A673 (cell line): ENCODE measurements around the gene PYGO2. TPM values are rescaled to one million over a fixed set of nuclear protein-coding genes. Genes with fewer than 3 reads are reported as not detected.

ENCODE experiments used
- BruUV-seq: library from RNA; stranded (reverse); fragments of 400-500 nt; replicated peaks from 2 replicates; lab custom pipeline; 2021; lab: Mats Ljungman, UMichigan
- CTCF ChIA-PET: fragments of 300-600 bp; sonication (Branson Sonifier 250); formaldehyde crosslinking; loops from one replicate; lab custom pipeline; 2022; ENCODE audit warnings: antibody characterized with exemption; lab: Charles Lee
- POLR2A ChIA-PET: fragments of 300-600 bp; sonication (Branson Sonifier 250); formaldehyde crosslinking; loops from one replicate; lab custom pipeline; 2022; ENCODE audit warnings: antibody characterized with exemption; ENCODE audit not compliant: low non-redundant PET; lab: Charles Lee
- DNase-seq: peaks from one replicate; pipeline ENCODE4 v3.0.0-alpha.2; 2015; ENCODE audit warnings: low spot score
- H3K27ac ChIP-seq: fragments of 200-600 bp; sonication (generic); 2 replicates; pipeline ENCODE4 v1.5.1; 2016; ENCODE audit warnings: mixed run types, low read depth, mild to moderate bottlenecking, mixed read lengths, antibody characterized with exemption, low read length; ENCODE audit not compliant: poor library complexity, severe bottlenecking
- H3K27me3 ChIP-seq: fragments of 200-600 bp; sonication (generic); replicated peaks from 2 replicates; pipeline ENCODE4 v1.6.1; 2017; ENCODE audit warnings: mixed run types, low read depth, mild to moderate bottlenecking, mixed read lengths, antibody characterized with exemption, low read length; ENCODE audit not compliant: insufficient read depth, poor library complexity
- H3K36me3 ChIP-seq: fragments of 200-600 bp; sonication (generic); 2 replicates; pipeline ENCODE4 v1.6.1; 2016; ENCODE audit warnings: mixed run types, mild to moderate bottlenecking, mixed read lengths, antibody characterized with exemption, low read length; ENCODE audit not compliant: insufficient read depth, poor library complexity, severe bottlenecking
- H3K4me1 ChIP-seq: fragments of 200-600 bp; sonication (generic); 2 replicates; pipeline ENCODE4 v1.6.1; 2017; ENCODE audit warnings: mixed run types, mild to moderate bottlenecking, mixed read lengths, antibody characterized with exemption, low read length; ENCODE audit not compliant: insufficient read depth, poor library complexity, severe bottlenecking
- H3K4me3 ChIP-seq: fragments of 200-600 bp; sonication (generic); 2 replicates; pipeline ENCODE4 v1.5.1; 2016; ENCODE audit warnings: low read depth, mixed run types, mild to moderate bottlenecking, mixed read lengths, low read length; ENCODE audit not compliant: poor library complexity, severe bottlenecking
- H3K9me3 ChIP-seq: fragments of 200-600 bp; sonication (generic); 2 replicates; pipeline ENCODE4 v1.6.1; 2016; ENCODE audit warnings: mixed run types, low read depth, mild to moderate bottlenecking, mixed read lengths, antibody characterized with exemption, low read length; ENCODE audit not compliant: poor library complexity, severe bottlenecking
- EZH2 ChIP-seq: fragments of 200-600 bp; sonication (generic); IDR thresholded peaks from 2 replicates; pipeline ENCODE4 v1.6.1; 2017; ENCODE audit warnings: borderline replicate concordance, low read depth, mild to moderate bottlenecking, mixed read lengths, antibody characterized with exemption, low read length; ENCODE audit not compliant: poor library complexity, severe bottlenecking
- intact Hi-C: fragments of 100-400 bp; cut with micrococcal nuclease; formaldehyde crosslinking; loops from one replicate; pipeline ENCODE4 v1.10.0; 2022; ENCODE audit not compliant: unreplicated experiment
- total RNA-seq: library from RNA; stranded (reverse); gene quantifications from 2 replicates; pipeline ENCODE4 v1.2.3, GENCODE V29; 2021
- TF ChIP-seq, protein P1 (sequence below): fragments of 300-800, 200-600 bp; sonication (generic); conservative IDR thresholded peaks from 2 replicates; pipeline ENCODE4 v1.5.1; 2017; ENCODE audit warnings: low read depth, mild to moderate bottlenecking, antibody characterized with exemption, low read length, moderate library complexity, mixed read lengths

The PYGO2 gene
- total RNA-seq, 1 experiment from 2014 or later, result 48.5 TPM

DNA sequence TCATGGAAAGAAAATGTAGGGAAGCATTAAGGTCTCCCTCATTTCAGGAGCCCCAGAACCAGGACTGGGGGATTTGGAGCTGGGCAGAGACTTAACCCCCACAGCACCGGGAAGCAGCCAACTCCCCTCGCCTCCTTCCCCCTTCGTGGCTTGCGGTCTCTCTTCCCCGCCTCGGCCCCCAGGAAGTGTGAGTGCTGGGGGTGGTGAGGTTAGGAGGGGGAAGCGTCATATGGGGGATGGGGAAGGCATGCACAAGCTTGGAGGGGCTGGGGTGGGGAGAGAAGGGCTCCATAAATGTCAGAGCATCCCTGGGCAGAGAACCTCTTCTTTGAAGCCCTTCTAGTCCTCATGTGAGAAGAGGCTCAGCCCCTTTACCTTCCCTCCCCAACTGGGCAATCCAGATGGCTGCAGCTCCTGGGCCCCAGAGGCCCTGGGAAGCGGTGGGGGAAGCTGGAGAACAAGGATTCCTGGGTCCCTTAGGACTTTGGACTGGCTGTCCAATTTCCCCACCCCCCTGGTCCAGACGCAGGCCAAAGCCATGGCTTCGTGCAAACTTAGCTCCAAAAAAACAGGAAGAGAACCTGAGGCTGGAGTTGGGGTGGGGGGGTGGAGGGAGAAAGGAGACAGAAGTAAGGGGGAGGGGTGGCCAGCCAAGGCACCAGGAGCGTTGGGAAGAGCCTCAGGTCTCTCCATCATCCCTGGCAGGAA is 48.8 kb upstream of the PYGO2 start:
- ChIA-PET POLR2A (interaction anchor here (0.7 kb wide), 2 partner anchors 17 to 850 kb away, joined by 3 to 4 read pairs; partner anchors contain the start of gene LENEP), CTCF (no interaction called here)
- peaks cover 9% of the 10 kb centered on the region for H3K36me3 ChIP-seq
- no peak overlapping the region for H3K27ac ChIP-seq
- H3K4me1 ChIP-seq, result peaks cover 8% of the 10 kb centered on the region
- DNase-seq, result no peak
- BruUV-seq, result no TSS peak
- TF ChIP-seq, protein P1, sequence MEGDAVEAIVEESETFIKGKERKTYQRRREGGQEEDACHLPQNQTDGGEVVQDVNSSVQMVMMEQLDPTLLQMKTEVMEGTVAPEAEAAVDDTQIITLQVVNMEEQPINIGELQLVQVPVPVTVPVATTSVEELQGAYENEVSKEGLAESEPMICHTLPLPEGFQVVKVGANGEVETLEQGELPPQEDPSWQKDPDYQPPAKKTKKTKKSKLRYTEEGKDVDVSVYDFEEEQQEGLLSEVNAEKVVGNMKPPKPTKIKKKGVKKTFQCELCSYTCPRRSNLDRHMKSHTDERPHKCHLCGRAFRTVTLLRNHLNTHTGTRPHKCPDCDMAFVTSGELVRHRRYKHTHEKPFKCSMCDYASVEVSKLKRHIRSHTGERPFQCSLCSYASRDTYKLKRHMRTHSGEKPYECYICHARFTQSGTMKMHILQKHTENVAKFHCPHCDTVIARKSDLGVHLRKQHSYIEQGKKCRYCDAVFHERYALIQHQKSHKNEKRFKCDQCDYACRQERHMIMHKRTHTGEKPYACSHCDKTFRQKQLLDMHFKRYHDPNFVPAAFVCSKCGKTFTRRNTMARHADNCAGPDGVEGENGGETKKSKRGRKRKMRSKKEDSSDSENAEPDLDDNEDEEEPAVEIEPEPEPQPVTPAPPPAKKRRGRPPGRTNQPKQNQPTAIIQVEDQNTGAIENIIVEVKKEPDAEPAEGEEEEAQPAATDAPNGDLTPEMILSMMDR, result no peak
- no peak for TF ChIP-seq EZH2
- intact Hi-C loops, result no loop called here
- no peak overlapping the region for H3K4me3 ChIP-seq
- no peaks in the 10 kb centered on the region for H3K27me3 ChIP-seq
- no peaks in the 10 kb centered on the region for H3K9me3 ChIP-seq

DNA sequence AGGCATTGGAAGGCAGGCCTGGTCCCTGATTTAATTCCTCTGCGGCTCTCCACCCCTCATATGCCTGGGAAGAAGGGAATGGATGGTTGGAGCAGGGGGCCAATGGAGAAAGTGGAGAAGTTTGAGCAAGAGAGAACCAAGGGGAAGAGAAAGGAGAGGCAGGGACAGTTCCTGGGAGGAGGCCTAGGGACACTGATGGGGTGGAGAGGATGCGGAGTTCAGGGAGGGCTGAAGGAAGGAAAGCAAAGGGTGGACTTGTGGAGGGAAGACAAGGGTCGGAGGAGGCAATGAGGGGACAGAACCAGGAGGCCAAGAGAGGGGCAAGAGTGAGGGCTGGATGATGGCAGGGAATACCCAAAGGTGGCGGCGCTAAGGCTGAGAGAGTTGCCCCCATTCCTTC is 48.2 kb upstream of the PYGO2 start:
- DNase-seq, result no peak
- H3K36me3 ChIP-seq, result peaks cover 4% of the 10 kb centered on the region
- BruUV-seq, result no TSS peak
- intact Hi-C loops, result no loop called here
- no peak overlapping the region for H3K27ac ChIP-seq
- no peaks in the 10 kb centered on the region for H3K27me3 ChIP-seq
- POLR2A ChIA-PET, result no interaction called here
- no peak overlapping the region for H3K4me3 ChIP-seq
- no peak for TF ChIP-seq EZH2
- TF ChIP-seq, protein P1, result no peak
- CTCF ChIA-PET, result no interaction called here
- peaks cover 14% of the 10 kb centered on the region for H3K4me1 ChIP-seq
- H3K9me3 ChIP-seq, result no peaks in the 10 kb centered on the region

DNA sequence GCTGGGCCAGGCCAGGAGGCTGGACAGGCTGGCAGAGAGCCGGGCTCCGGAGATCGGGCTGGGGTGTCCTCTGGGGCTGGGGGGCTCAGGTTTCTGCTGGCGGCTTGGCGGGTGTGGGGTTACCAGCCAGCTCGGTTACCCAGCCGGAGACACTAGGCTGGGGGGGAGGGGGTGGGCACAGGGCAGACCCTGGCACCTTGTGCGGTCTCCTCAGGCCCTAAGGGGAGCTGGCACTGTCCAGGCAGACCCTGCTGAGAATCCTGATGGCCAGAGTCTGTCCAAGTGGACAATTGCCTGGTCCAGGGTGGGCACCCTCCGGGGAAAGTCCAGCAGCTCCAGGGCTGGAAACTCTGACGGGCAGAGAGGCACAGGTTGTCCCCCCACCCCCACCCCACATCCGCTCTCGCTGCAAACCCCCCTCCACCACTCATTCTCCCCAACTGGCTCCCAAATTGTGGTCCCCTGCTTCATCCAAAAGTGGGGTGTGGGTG is 47.7 kb upstream of the PYGO2 start:
- H3K27ac ChIP-seq, result no peak overlapping the region
- CTCF ChIA-PET, result interaction anchor here (0.7 kb wide), 1 partner anchor 8 kb away, joined by 3 read pairs; no protein-coding TSS in a partner anchor
- H3K9me3 ChIP-seq, result no peaks in the 10 kb centered on the region
- peaks cover 19% of the 10 kb centered on the region for H3K4me1 ChIP-seq
- TF ChIP-seq, protein P1, result no peak
- H3K4me3 ChIP-seq, result no peak overlapping the region
- H3K27me3 ChIP-seq, result no peaks in the 10 kb centered on the region
- H3K36me3 ChIP-seq, result no peaks in the 10 kb centered on the region
- POLR2A ChIA-PET, result no interaction called here
- BruUV-seq, result no TSS peak
- intact Hi-C loops, result no loop called here
- DNase-seq, result no peak
